Central memory CD8-positive, alpha-beta T cell (primary cell): Measurements from ENCODE around the gene U2AF1.
"Not testable (repeated sequence)": the region's sequence is repeated elsewhere in the genome, so short reads cannot be mapped to it uniquely, and the experiment has no call there.

Experiments
- ATAC-seq: fragments of 150-1000 bp; cut with Tn5 transposase; replicated peaks from 2 replicates; pipeline ENCODE4 v1.10.0; 2022; ENCODE audit warnings: mild to moderate bottlenecking, moderate FRiP score, moderate number of reproducible peaks; ENCODE audit not compliant: poor library complexity, severe bottlenecking; ENCODE audit errors: extremely low read depth
- DNase-seq, 2 donors: peaks; one replicate each; pipeline ENCODE4 v3.0.0; 2021; ENCODE audit warnings: low spot score in 2 of 2
- H3K27ac Mint-ChIP-seq: one replicate; pipeline ENCODE4 v1.8.0; 2022; ENCODE audit warnings: low read depth, mild to moderate bottlenecking, moderate library complexity, mixed read lengths
- H3K27me3 Mint-ChIP-seq: one replicate; pipeline ENCODE4 v1.8.0; 2022; ENCODE audit warnings: mixed read lengths
- H3K36me3 Mint-ChIP-seq: one replicate; pipeline ENCODE4 v1.8.0; 2022; ENCODE audit warnings: mild to moderate bottlenecking, moderate library complexity, mixed read lengths; ENCODE audit not compliant: insufficient read depth
- H3K4me1 Mint-ChIP-seq: one replicate; pipeline ENCODE4 v1.8.0; 2022; ENCODE audit warnings: mixed read lengths
- H3K4me3 Mint-ChIP-seq: one replicate; pipeline ENCODE4 v1.8.0; 2022; ENCODE audit warnings: mild to moderate bottlenecking, moderate library complexity, mixed read lengths
- H3K9me3 Mint-ChIP-seq: one replicate; pipeline ENCODE4 v1.8.0; 2022; ENCODE audit warnings: mixed read lengths

Gene U2AF1

DNA sequence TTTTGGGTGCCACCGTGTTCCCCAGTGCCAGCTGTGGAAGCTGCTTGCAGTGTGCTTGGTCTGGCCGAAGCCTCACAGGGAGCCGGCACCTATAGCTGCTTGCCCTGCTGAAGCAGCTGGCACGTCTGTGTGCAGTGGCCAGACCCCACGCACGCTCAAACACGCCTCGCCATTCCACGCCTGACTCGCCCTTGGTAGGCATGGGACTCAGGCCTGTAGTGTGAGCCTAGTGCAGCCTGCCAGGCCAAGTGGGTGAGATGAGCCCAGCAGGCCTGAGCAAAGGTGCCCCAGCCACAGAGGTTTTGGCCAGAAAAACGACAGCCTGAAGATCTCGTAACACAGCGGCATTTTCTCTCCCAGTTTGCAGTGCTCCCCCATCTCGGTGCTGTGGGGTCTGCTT is 64.1 kb downstream of the U2AF1 start:
- not testable (repeated sequence) for H3K4me1 Mint-ChIP-seq, H3K27me3 Mint-ChIP-seq, H3K27ac Mint-ChIP-seq, DNase-seq, H3K4me3 Mint-ChIP-seq, ATAC-seq, H3K9me3 Mint-ChIP-seq, H3K36me3 Mint-ChIP-seq
